Hepatocyte (in vitro differentiated cells): Measurements from ENCODE around the gene ADAMTS8. TPM values are rescaled to one million over a fixed set of nuclear protein-coding genes. Genes with fewer than 3 reads are reported as not detected.

Experiments
- DNase-seq: peaks from one replicate; pipeline ENCODE4 v3.0.0-alpha.2; 2016; ENCODE audit warnings: low spot score
- H2AFZ ChIP-seq: fragments of 200-600 bp; sonication (generic); 2 replicates; pipeline ENCODE4 v1.6.0; 2016; ENCODE audit warnings: antibody characterized with exemption, mild to moderate bottlenecking
- H3K27ac ChIP-seq: fragments of 200-600 bp; sonication (generic); 2 replicates; pipeline ENCODE4 v1.5.1; 2016; ENCODE audit warnings: mild to moderate bottlenecking
- H3K27me3 ChIP-seq: fragments of 200-600 bp; sonication (generic); 2 replicates; pipeline ENCODE4 v1.6.1; 2016
- H3K36me3 ChIP-seq: fragments of 200-600 bp; sonication (generic); replicated peaks from 2 replicates; pipeline ENCODE4 v1.5.1; 2016; ENCODE audit warnings: low read depth; ENCODE audit not compliant: insufficient read depth
- H3K4me1 ChIP-seq: fragments of 200-600 bp; sonication (generic); 2 replicates; pipeline ENCODE4 v1.5.1; 2016; ENCODE audit warnings: mild to moderate bottlenecking, moderate library complexity; ENCODE audit not compliant: insufficient read depth
- H3K4me2 ChIP-seq: fragments of 200-600 bp; sonication (generic); 2 replicates; pipeline ENCODE4 v1.6.0; 2016
- H3K4me3 ChIP-seq: fragments of 200-600 bp; sonication (generic); 2 replicates; pipeline ENCODE4 v1.5.1; 2016; ENCODE audit warnings: mild to moderate bottlenecking
- H3K79me2 ChIP-seq: fragments of 200-600 bp; sonication (generic); 2 replicates; pipeline ENCODE4 v1.6.0; 2017; ENCODE audit warnings: mild to moderate bottlenecking
- H3K9me2 ChIP-seq: fragments of 200-600 bp; sonication (generic); replicated peaks from 2 replicates; pipeline ENCODE4 v1.6.0; 2017; ENCODE audit warnings: mild to moderate bottlenecking; ENCODE audit not compliant: insufficient read depth
- H3K9me3 ChIP-seq: fragments of 200-600 bp; sonication (generic); 2 replicates; pipeline ENCODE4 v1.5.1; 2016; ENCODE audit warnings: low read depth, mild to moderate bottlenecking
- H4K20me1 ChIP-seq: fragments of 200-600 bp; sonication (generic); 2 replicates; pipeline ENCODE4 v1.6.0; 2016; ENCODE audit warnings: mild to moderate bottlenecking; ENCODE audit not compliant: insufficient read depth, poor library complexity, severe bottlenecking
- EZH2 ChIP-seq: fragments of 200-600 bp; sonication (generic); IDR thresholded peaks from 2 replicates; pipeline ENCODE4 v1.6.1; 2016; ENCODE audit warnings: antibody characterized with exemption, mild to moderate bottlenecking, borderline replicate concordance
- EZH2phosphoT487 ChIP-seq: fragments of 200-600 bp; sonication (generic); IDR thresholded peaks from one replicate; pipeline ENCODE4 v1.6.1; 2018; ENCODE audit warnings: antibody characterized with exemption, mild to moderate bottlenecking, low read depth, moderate library complexity; ENCODE audit not compliant: unreplicated experiment, severe bottlenecking
- WGBS: methylation state at CpG from one replicate; pipeline ENCODE4 v1.1.6; 2016; ENCODE audit warnings: low lambda C conversion rate; ENCODE audit errors: missing lambda C conversion rate; 5-methylcytosine and 5-hydroxymethylcytosine counted together
- polyA plus RNA-seq: library from polyadenylated mRNA; unstranded; fragments of >200 nt; fragmentation: Nextera tagmentation; extraction: Ambion mirVana; gene quantifications from 2 replicates; pipeline ENCODE4 v1.2.1, GENCODE V29; 2016
- total RNA-seq: library from RNA; depleted of rRNA; stranded (reverse); fragments of >200 nt; gene quantifications from 2 replicates; pipeline ENCODE4 v1.2.3, GENCODE V29; 2014
- TF ChIP-seq, protein P1 (sequence below): fragments of 200-600 bp; sonication (generic); IDR thresholded peaks from 2 replicates; pipeline ENCODE4 v1.5.1; 2016; ENCODE audit warnings: antibody characterized with exemption, mild to moderate bottlenecking; ENCODE audit not compliant: poor library complexity

The ADAMTS8 gene
- total and polyA plus RNA-seq, 2 experiments from 2014 or later, result 1.7 to 2.3 TPM

DNA sequence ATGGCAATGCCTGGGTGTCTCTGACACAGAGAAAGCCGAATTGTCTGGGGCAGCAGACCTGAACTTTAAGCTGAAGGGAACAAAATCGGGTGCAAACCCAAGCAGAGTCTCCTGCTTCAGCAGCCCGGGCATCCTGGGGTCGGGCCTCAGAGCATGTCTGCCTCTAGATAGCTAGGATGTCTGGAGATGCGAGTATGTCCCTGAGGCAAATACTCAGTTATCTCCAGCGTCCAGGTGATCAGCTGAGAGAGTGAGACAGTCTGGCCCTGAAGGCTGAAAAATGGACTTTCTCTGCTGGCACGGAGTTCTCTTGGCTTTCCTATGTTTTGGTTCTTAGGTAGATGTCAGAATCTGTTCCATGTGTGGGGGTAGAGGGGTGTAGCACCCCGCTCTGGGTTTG is 3.3 kb downstream of the ADAMTS8 start:
- no peak for TF ChIP-seq EZH2
- TF ChIP-seq, protein P1, sequence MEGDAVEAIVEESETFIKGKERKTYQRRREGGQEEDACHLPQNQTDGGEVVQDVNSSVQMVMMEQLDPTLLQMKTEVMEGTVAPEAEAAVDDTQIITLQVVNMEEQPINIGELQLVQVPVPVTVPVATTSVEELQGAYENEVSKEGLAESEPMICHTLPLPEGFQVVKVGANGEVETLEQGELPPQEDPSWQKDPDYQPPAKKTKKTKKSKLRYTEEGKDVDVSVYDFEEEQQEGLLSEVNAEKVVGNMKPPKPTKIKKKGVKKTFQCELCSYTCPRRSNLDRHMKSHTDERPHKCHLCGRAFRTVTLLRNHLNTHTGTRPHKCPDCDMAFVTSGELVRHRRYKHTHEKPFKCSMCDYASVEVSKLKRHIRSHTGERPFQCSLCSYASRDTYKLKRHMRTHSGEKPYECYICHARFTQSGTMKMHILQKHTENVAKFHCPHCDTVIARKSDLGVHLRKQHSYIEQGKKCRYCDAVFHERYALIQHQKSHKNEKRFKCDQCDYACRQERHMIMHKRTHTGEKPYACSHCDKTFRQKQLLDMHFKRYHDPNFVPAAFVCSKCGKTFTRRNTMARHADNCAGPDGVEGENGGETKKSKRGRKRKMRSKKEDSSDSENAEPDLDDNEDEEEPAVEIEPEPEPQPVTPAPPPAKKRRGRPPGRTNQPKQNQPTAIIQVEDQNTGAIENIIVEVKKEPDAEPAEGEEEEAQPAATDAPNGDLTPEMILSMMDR, result no peak
- TF ChIP-seq EZH2phosphoT487, result no peak
- no peak for DNase-seq
- no peak overlapping the region for H2AFZ ChIP-seq

DNA sequence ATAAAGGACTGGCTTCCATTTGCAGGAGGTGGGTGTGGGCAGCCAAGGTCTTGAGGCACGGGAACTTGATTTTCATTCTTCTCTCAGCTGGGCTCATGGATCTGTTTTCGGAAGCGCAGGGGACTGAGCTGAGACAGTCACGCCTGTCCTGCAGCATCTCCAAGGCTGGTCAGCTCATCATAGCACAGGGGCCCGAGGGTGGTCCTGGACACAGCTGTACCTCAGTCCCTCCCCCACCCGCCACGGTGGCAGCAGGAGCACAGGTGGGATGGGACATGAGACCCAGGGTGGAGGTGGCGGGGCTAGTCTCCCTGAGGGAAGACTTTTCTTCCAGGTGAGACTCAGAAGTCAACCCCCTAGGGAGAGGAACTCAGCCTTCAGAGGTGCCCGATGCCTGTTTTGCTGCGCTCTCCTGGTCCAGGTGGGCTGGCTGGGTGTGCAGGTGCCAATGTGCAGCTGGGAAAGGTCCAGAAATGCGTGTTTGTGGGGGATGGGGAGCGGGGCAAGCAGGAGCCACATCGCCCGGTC is 3.7 kb downstream of the ADAMTS8 start:
- no peaks in the 10 kb centered on the region for H3K9me2 ChIP-seq
- H3K79me2 ChIP-seq, result no peaks in the 10 kb centered on the region
- DNase-seq, result no peak
- H3K4me2 ChIP-seq, result no peak overlapping the region
- no peaks in the 10 kb centered on the region for H4K20me1 ChIP-seq
- H3K36me3 ChIP-seq, result no peaks in the 10 kb centered on the region
- no peak overlapping the region for H3K4me3 ChIP-seq
- no peaks in the 10 kb centered on the region for H3K9me3 ChIP-seq
- 92% methylated on average over 14 of the region's 14 CpGs for WGBS
- peaks cover 11% of the 10 kb centered on the region for H3K4me1 ChIP-seq
- H3K27ac ChIP-seq, result no peak overlapping the region
- TF ChIP-seq EZH2phosphoT487, result no peak
- no peak for TF ChIP-seq EZH2
- TF ChIP-seq, protein P1, result no peak
- H2AFZ ChIP-seq, result no peak overlapping the region
- H3K27me3 ChIP-seq, result peaks cover 58% of the 10 kb centered on the region

More for the DNA sequence above, 3.3 kb downstream of the ADAMTS8 start:
- Histone ChIP-seq H3K9me2 (no peaks in the 10 kb centered on the region), H3K36me3 (no peaks in the 10 kb centered on the region), H3K9me3 (no peaks in the 10 kb centered on the region), H3K79me2 (no peaks in the 10 kb centered on the region), H3K27me3 (peaks cover 62% of the 10 kb centered on the region), H3K27ac (no peak overlapping the region), H4K20me1 (no peaks in the 10 kb centered on the region), H3K4me2 (no peak overlapping the region), H3K4me3 (no peak overlapping the region), H3K4me1 (peaks cover 11% of the 10 kb centered on the region)
- 76% methylated on average over 8 of the region's 8 CpGs for WGBS

DNA sequence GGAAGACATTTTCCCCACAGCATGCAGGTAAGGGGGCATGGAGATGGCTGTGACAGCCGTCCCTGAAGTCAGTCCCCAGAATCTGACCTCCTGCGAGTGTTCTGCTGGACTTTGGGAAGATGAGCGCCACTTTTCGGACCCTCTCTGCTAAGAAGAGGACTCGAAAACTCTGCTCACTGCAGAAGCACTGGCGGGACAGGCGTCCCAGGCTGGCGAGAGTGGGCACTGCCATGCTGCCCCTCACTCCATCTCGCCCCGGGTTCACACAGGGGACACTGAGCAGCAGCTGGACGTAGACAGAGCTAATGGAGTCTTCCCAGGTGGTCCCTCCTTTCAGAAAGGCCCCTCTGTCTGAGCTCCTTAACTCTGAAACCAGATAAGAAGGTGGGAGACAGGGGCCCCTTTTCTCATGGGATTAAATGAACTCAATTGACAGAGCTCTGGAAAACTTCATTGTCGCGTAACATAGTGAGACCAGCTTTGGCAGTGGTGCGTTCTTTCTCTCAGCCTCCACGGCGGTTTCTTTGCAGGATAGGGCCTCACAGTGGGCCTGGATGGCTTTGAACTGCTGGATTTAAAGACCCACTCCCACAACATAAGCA is 4.8 kb downstream of the ADAMTS8 start:
- no peaks in the 10 kb centered on the region for H3K9me3 ChIP-seq
- no peaks in the 10 kb centered on the region for H3K79me2 ChIP-seq
- H3K36me3 ChIP-seq, result no peaks in the 10 kb centered on the region
- no peak overlapping the region for H3K4me3 ChIP-seq
- TF ChIP-seq EZH2phosphoT487 (no peak), EZH2 (no peak)
- no peak overlapping the region for H3K27ac ChIP-seq
- H2AFZ ChIP-seq, result no peak overlapping the region
- H3K9me2 ChIP-seq, result no peaks in the 10 kb centered on the region
- H3K27me3 ChIP-seq, result peaks cover 47% of the 10 kb centered on the region
- no peak overlapping the region for H3K4me2 ChIP-seq
- DNase-seq, result no peak
- peaks cover 9% of the 10 kb centered on the region for H3K4me1 ChIP-seq
- no peaks in the 10 kb centered on the region for H4K20me1 ChIP-seq
- WGBS, result 57% methylated on average over 16 of the region's 16 CpGs

DNA sequence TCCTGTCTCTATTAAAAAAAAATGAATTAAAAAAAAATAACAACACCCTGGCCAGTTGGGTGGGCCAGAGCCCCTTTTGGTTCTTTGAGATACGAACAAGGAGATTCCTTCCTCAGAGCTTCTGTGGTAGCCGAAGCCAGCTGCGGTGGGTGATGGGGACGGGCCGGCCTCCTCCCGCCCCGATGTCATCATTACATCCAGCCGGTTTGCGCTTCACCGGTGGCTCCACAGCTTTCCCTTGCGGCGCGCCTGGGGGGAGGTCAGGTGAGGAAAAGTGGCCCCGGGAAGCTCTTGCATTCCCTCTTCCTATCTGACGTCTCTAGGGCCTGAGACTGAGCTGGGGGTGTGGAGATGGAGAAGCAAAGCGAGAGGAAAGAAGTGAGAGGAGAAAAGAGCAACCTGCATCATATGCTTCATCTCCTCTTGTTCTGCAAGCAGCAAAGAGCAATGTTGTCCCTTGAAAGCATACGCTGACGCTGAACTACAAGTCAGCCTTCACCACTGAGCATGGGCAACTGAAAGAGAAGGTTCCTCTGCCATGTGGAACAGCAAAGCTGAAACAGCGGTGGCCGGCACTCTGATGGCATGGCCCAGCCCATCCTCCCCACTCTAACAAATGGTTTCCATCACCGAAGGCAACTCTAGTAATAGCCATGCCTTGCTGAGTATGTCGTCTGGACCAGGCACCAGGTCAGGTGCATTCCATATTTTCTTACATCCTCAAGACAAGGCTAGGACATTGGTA is 6.0 kb downstream of the ADAMTS8 start:
- no peaks in the 10 kb centered on the region for H3K9me2 ChIP-seq
- peaks cover 2% of the 10 kb centered on the region for H3K4me1 ChIP-seq
- 89% methylated on average over 22 of the region's 22 CpGs for WGBS
- H3K36me3 ChIP-seq, result no peaks in the 10 kb centered on the region
- no peak for DNase-seq
- H3K27ac ChIP-seq, result no peak overlapping the region
- H3K4me2 ChIP-seq, result no peak overlapping the region
- TF ChIP-seq, protein P1, result no peak
- TF ChIP-seq EZH2, result no peak
- TF ChIP-seq EZH2phosphoT487, result no peak
- no peak overlapping the region for H3K4me3 ChIP-seq
- no peaks in the 10 kb centered on the region for H3K79me2 ChIP-seq
- H3K9me3 ChIP-seq, result no peaks in the 10 kb centered on the region
- H3K27me3 ChIP-seq, result peaks cover 40% of the 10 kb centered on the region
- H4K20me1 ChIP-seq, result no peaks in the 10 kb centered on the region
- H2AFZ ChIP-seq, result no peak overlapping the region
